Neural crest cell (in vitro differentiated cells): ENCODE measurements around the gene GMDS. TPM values are rescaled to one million over a fixed set of nuclear protein-coding genes. Genes with fewer than 3 reads are reported as not detected.

Experiments used
- DNase-seq: peaks from one replicate; pipeline ENCODE4 v3.0.0; 2021; ENCODE audit warnings: low read depth, mixed read lengths, low spot score
- H3K27ac Mint-ChIP-seq: one replicate; pipeline ENCODE4 v1.8.0; 2021; ENCODE audit warnings: mild to moderate bottlenecking, mixed read lengths; ENCODE audit not compliant: unreplicated experiment
- H3K27me3 Mint-ChIP-seq: 2 replicates; pipeline ENCODE4 v1.8.0; 2021; ENCODE audit warnings: low read depth, mild to moderate bottlenecking, mixed read lengths
- H3K36me3 Mint-ChIP-seq: 2 replicates; pipeline ENCODE4 v1.8.0; 2021; ENCODE audit warnings: low read depth, mild to moderate bottlenecking, mixed read lengths
- H3K4me1 Mint-ChIP-seq: 2 replicates; pipeline ENCODE4 v1.8.0; 2021; ENCODE audit warnings: mixed read lengths
- H3K4me3 Mint-ChIP-seq: one replicate; pipeline ENCODE4 v1.8.0; 2021; ENCODE audit warnings: mild to moderate bottlenecking, mixed read lengths
- H3K9me3 Mint-ChIP-seq: 2 replicates; pipeline ENCODE4 v1.8.0; 2021; ENCODE audit warnings: mixed read lengths
- CTCF ChIP-seq: fragments of 200-600 bp; sonication (generic); conservative IDR thresholded peaks from 2 replicates; pipeline ENCODE4 v1.5.0; 2021; ENCODE audit warnings: antibody characterized with exemption, mild to moderate bottlenecking
- total RNA-seq: library from RNA; stranded (reverse); gene quantifications from 2 replicates; pipeline ENCODE4 v1.2.1, GENCODE V29; 2021

GMDS gene
- total RNA-seq, 1 donor from 2014 or later = 16.1 TPM

- H3K27me3 Mint-ChIP-seq = no peaks in the 10 kb centered on the region
- DNase-seq = no peak
- no peak for TF ChIP-seq CTCF
- H3K36me3 Mint-ChIP-seq = no peaks in the 10 kb centered on the region
- H3K4me1 Mint-ChIP-seq = no peaks in the 10 kb centered on the region
- peaks cover 8% of the 10 kb centered on the region for H3K9me3 Mint-ChIP-seq
- H3K27ac Mint-ChIP-seq = no peak overlapping the region
- H3K4me3 Mint-ChIP-seq = no peak overlapping the region
These were observed 240.5 kb downstream of the GMDS start for GRCh38 chr6:2004888-2005287.

DNA sequence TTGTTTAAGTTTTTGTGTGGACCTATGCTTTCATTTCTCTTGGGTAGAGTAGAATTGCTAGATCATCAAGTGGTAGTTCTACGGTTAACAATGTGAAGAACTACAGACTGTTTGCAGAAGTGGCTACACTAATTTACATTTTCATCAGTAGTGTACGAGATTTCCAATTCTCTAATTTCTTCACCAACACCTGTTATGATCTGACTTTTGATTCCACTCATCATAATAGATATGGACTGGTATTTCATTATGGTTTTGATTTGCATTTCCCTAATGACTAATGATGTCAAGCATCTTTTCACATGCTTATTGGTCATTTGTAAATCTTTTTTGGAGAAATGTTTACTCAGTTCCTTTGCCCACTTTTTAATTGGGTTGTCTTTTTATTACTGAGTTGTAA, 244.4 kb downstream of the GMDS start:
- Mint-ChIP-seq H3K9me3 (peaks cover 3% of the 10 kb centered on the region), H3K27ac (no peak overlapping the region), H3K36me3 (no peaks in the 10 kb centered on the region), H3K4me1 (no peaks in the 10 kb centered on the region), H3K27me3 (no peaks in the 10 kb centered on the region), H3K4me3 (no peak overlapping the region)
- no peak for DNase-seq
- no peak for TF ChIP-seq CTCF

DNA sequence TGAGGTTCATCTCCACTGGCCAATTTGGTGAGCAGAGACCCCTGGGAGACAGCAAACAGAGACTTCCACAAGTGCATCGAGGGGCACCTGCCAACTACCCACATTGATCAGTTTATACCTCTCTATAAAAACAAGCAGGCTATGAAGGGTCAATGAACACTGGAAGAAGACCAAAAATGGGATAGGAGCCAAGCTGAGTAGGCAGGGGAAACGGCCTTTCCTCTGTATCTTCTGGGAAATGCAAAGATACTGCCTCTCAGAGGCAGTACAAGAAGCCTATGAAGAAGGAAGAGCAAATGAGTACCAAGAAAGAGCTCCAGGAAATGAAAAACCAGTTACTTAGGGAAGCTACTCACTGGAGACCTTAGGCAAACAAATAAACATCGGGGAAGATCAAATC, 247.7 kb downstream of the GMDS start:
- TF ChIP-seq CTCF = no peak
- Mint-ChIP-seq H3K27ac (no peak overlapping the region), H3K4me1 (no peaks in the 10 kb centered on the region), H3K9me3 (peaks cover 3% of the 10 kb centered on the region), H3K27me3 (no peaks in the 10 kb centered on the region), H3K4me3 (no peak overlapping the region), H3K36me3 (no peaks in the 10 kb centered on the region)
- DNase-seq = no peak

- Mint-ChIP-seq H3K27me3 (no peaks in the 10 kb centered on the region), H3K4me1 (no peaks in the 10 kb centered on the region), H3K36me3 (no peaks in the 10 kb centered on the region), H3K9me3 (peaks cover 1% of the 10 kb centered on the region), H3K4me3 (no peak overlapping the region), H3K27ac (no peak overlapping the region)
- DNase-seq = no peak
- no peak for TF ChIP-seq CTCF
These were observed 249.8 kb downstream of the GMDS start for GRCh38 chr6:1995636-1996035.

DNA sequence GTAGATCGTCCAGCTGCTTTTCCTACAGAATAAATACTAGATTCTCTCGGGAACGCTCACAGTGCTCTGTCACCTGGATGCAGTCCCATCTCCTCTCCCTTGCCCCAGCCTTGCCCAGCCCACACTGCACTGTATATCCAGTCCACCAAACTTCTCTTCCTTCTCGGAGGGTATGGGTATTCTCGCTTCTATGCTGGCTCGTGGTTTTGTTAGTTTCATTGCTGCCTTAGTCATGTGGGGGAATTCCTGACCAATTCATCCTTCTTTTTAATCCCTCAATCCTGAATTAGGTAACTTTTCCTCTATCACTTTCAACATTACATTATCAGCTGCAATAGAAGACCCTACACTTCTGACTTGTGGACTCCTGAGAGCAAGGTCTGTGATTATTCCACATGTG, 252.4 kb downstream of the GMDS start:
- no peak overlapping the region for H3K27ac Mint-ChIP-seq
- no peaks in the 10 kb centered on the region for H3K9me3 Mint-ChIP-seq
- no peak for DNase-seq
- TF ChIP-seq CTCF = no peak
- peaks cover 4% of the 10 kb centered on the region for H3K4me1 Mint-ChIP-seq
- H3K27me3 Mint-ChIP-seq = no peaks in the 10 kb centered on the region
- no peak overlapping the region for H3K4me3 Mint-ChIP-seq
- no peaks in the 10 kb centered on the region for H3K36me3 Mint-ChIP-seq

DNA sequence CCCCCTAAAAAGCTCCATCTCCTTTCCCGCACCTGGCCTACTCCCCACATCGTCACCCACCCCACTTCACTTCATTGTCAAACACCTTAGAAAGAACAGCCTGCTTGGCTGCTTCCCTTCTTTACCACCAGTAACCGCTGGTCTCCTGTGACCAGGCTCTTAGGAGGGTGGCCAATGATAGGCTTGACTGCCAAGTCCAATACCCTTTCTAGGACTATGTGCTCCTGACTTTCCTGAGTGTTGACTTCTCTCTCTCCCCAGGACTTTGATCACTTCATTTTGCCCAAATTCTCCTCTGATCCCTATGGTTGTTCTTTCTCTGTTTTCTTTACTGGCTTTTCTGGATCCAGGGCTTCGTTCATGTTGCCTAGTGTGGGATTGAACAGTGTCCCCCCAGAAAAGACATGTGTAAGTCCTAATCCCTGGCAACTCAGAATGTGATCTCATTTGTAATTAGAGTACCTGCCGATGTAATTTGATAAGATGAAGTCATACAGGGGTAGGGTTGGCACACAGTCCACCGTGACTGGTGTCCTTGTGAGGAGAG, 254.0 kb downstream of the GMDS start:
- Mint-ChIP-seq H3K27me3 (no peaks in the 10 kb centered on the region), H3K36me3 (no peaks in the 10 kb centered on the region), H3K4me1 (peaks cover 4% of the 10 kb centered on the region), H3K9me3 (no peaks in the 10 kb centered on the region), H3K27ac (peak overlapping the region; percentile 51), H3K4me3 (no peak overlapping the region)
- no peak for DNase-seq
- no peak for TF ChIP-seq CTCF
